GM23248 (cell line): Measurements from ENCODE around the gene ANKRD28. TPM values are rescaled to one million over a fixed set of nuclear protein-coding genes. Genes with fewer than 3 reads are reported as not detected.
A peak's percentile ranks its signal among the peaks of the same experiment; 100 is the strongest.
"Not testable (repeated sequence)": the region's sequence is repeated elsewhere in the genome, so short reads cannot be mapped to it uniquely, and the experiment has no call there.

ENCODE experiments used
- DNase-seq: peaks from one replicate; pipeline ENCODE4 v3.0.0-alpha.2; 2015
- H2AFZ ChIP-seq: fragments of 200-600 bp; sonication (generic); 2 replicates; pipeline ENCODE4 v1.6.1; 2016; ENCODE audit warnings: antibody characterized with exemption
- H3F3A ChIP-seq: fragments of 200-600 bp; sonication (generic); 2 replicates; pipeline ENCODE4 v1.6.1; 2016; ENCODE audit warnings: mild to moderate bottlenecking, antibody characterized with exemption, mixed run types; ENCODE audit not compliant: insufficient read depth
- H3K27ac ChIP-seq: fragments of 200-600 bp; sonication (generic); 2 replicates; pipeline ENCODE4 v1.5.1; 2016; ENCODE audit warnings: mild to moderate bottlenecking
- H3K27me3 ChIP-seq: fragments of 200-600 bp; sonication (generic); replicated peaks from 2 replicates; pipeline ENCODE4 v1.6.1; 2016; ENCODE audit warnings: mild to moderate bottlenecking; ENCODE audit not compliant: insufficient read depth
- H3K36me3 ChIP-seq: fragments of 200-600 bp; sonication (generic); 2 replicates; pipeline ENCODE4 v1.6.1; 2016; ENCODE audit warnings: low read depth, mild to moderate bottlenecking
- H3K4me1 ChIP-seq: fragments of 200-600 bp; sonication (generic); 2 replicates; pipeline ENCODE4 v1.6.1; 2016; ENCODE audit warnings: mild to moderate bottlenecking; ENCODE audit not compliant: insufficient read depth
- H3K4me2 ChIP-seq: fragments of 200-600 bp; sonication (generic); one replicate; pipeline ENCODE4 v1.6.1; 2016; ENCODE audit warnings: mild to moderate bottlenecking; ENCODE audit not compliant: unreplicated experiment
- H3K4me3 ChIP-seq: fragments of 200-600 bp; sonication (generic); 2 replicates; pipeline ENCODE4 v1.5.1; 2016; ENCODE audit warnings: mild to moderate bottlenecking
- H3K79me2 ChIP-seq: fragments of 200-600 bp; sonication (generic); 2 replicates; pipeline ENCODE4 v1.6.1; 2016; ENCODE audit warnings: mild to moderate bottlenecking; ENCODE audit not compliant: insufficient read depth
- H3K9ac ChIP-seq: fragments of 200-600 bp; sonication (generic); 2 replicates; pipeline ENCODE4 v1.6.1; 2016; ENCODE audit warnings: mild to moderate bottlenecking
- H3K9me2 ChIP-seq: fragments of 200-600 bp; sonication (generic); 2 replicates; pipeline ENCODE4 v1.6.1; 2016; ENCODE audit warnings: mixed run types, mild to moderate bottlenecking, moderate library complexity; ENCODE audit not compliant: insufficient read depth
- H3K9me3 ChIP-seq: fragments of 200-600 bp; sonication (generic); one replicate; pipeline ENCODE4 v1.6.1; 2017; ENCODE audit warnings: low read depth
- H4K20me1 ChIP-seq: fragments of 200-600 bp; sonication (generic); 2 replicates; pipeline ENCODE4 v1.6.0; 2016; ENCODE audit not compliant: insufficient read depth
- EZH2 ChIP-seq: fragments of 200-600 bp; sonication (generic); IDR thresholded peaks from 2 replicates; pipeline ENCODE4 v1.6.1; 2018; ENCODE audit warnings: antibody characterized with exemption, mild to moderate bottlenecking; ENCODE audit not compliant: insufficient read depth, poor library complexity, severe bottlenecking
- EZH2phosphoT487 ChIP-seq: fragments of 200-600 bp; sonication (generic); IDR thresholded peaks from 2 replicates; pipeline ENCODE4 v1.6.1; 2018; ENCODE audit warnings: antibody characterized with exemption, moderate library complexity, mild to moderate bottlenecking, low read depth; ENCODE audit not compliant: insufficient read depth
- WGBS, 2 experiments: methylation state at CpG; one replicate each; pipeline ENCODE4 v1.1.6; 2015 to 2017; ENCODE audit warnings: low lambda C conversion rate in 2 of 2, low coverage in 1 of 2; ENCODE audit errors: missing lambda C conversion rate in 2 of 2; 5-methylcytosine and 5-hydroxymethylcytosine counted together
- in situ Hi-C: fragments of 300-500 bp; cut with MboI; formaldehyde crosslinking; loops from 2 replicates; pipeline ENCODE4 v1.15.0; 2020
- polyA plus RNA-seq: library from polyadenylated mRNA; unstranded; fragments of >200 nt; fragmentation: Nextera tagmentation; extraction: Ambion mirVana; gene quantifications from 2 replicates; pipeline ENCODE4 v1.2.1, GENCODE V29; 2016
- total RNA-seq: library from RNA; depleted of rRNA; stranded (reverse); fragments of >200 nt; shearing (Covaris generic); gene quantifications from 2 replicates; pipeline ENCODE4 v1.2.3, GENCODE V29; 2014

ANKRD28 gene
- total and polyA plus RNA-seq, 2 experiments from 2014 or later: 23.1 to 55.6 TPM

DNA sequence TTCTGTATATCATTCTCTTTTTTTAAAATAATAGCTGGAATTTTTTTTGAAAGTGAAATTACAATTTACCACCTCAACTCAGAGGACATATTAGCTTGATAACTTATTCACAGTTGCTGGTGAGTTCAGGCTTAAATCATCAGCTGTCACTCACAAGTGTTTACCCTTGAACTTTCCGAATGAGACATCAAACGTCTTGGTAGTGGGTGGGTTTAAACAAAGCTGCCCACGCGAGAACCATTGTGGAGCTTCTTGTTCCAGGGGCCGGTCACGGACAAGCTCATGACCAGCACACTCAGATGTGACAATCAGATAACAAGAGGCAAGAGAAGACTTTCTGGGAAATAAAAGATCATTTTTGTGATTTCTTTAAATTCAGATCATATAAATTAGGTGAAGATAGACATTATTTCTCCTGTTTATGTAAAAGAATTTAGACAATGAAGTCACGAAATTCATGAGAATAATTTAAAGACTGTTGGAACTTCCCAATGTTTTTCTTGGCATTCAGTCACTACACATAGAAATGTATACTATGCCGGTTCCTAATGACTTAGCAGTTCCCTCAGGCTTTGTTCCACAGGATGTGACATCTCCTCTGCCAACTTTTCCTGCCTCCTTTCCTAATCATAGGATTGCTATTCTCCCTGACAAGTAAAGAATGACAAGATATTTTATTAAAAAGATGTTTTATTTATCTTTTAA is 167.0 kb downstream of the ANKRD28 start:
- Histone ChIP-seq H3K36me3 (no peaks in the 10 kb centered on the region), H3K4me1 (peaks cover 47% of the 10 kb centered on the region), H3F3A (peaks cover 37% of the 10 kb centered on the region), H4K20me1 (no peaks in the 10 kb centered on the region), H3K4me3 (peak overlapping the region; percentile 64), H3K27me3 (no peaks in the 10 kb centered on the region), H3K9me2 (no peaks in the 10 kb centered on the region), H3K9ac (peak overlapping the region; percentile 73), H3K27ac (peak overlapping the region; percentile 84), H3K9me3 (no peaks in the 10 kb centered on the region), H2AFZ (peak overlapping the region; percentile 71), H3K79me2 (no peaks in the 10 kb centered on the region), H3K4me2 (peak overlapping the region; percentile 78)
- in situ Hi-C loops: no loop called here
- no peak for TF ChIP-seq EZH2phosphoT487
- no peak for TF ChIP-seq EZH2
- DNase-seq: peak; percentile 85
- WGBS, 2 experiments: 1% methylated on average over 8 of the region's 8 CpGs

DNA sequence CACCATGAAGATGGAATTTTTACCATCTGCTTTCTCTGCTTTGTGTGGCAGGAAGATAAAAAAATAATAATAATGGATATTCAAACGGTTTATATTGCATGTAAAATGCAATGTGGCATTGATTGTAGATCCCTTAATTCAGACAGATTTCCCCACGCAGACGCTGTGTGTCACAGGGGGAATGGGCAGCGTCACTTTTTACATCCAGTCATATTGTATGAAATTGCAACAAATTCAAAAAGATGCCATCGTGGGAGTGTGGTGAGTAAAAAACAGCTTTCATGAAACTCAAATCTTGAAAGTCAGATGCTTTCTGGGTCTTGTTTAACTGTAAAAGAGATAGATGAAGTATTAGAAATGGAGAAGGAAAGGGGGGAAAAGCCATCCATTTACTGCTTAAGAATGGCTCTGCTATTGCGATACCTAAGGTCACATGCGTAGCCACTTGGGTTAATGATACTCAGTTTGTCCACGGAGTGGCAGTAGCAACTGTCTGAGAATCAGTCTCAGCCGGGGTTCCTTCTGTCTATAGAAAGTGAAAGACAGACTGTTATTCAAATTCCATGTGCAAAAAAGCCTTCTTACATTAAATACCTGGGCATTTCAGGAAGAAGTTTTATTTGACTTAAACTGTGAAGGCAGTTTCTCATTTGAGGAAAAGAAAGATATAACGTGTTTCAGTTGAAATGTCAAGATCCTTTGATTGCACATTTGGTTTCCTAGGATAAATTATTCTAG is 167.8 kb downstream of the ANKRD28 start:
- Histone ChIP-seq H3K4me2 (peak overlapping the region; percentile 78), H3K4me3 (peak overlapping the region; percentile 64), H4K20me1 (no peaks in the 10 kb centered on the region), H3K27ac (peak overlapping the region; percentile 84), H3K4me1 (peaks cover 39% of the 10 kb centered on the region), H3K36me3 (no peaks in the 10 kb centered on the region), H3K27me3 (no peaks in the 10 kb centered on the region), H2AFZ (peak overlapping the region; percentile 71), H3K9ac (peak overlapping the region; percentile 73), H3K9me2 (no peaks in the 10 kb centered on the region), H3F3A (peaks cover 29% of the 10 kb centered on the region), H3K9me3 (no peaks in the 10 kb centered on the region), H3K79me2 (no peaks in the 10 kb centered on the region)
- WGBS, 2 experiments: 16 to 17% methylated on average over 10 of the region's 10 CpGs
- in situ Hi-C loops: no loop called here
- peak; percentile 96 for DNase-seq
- TF ChIP-seq EZH2phosphoT487 (no peak), EZH2 (no peak)

DNA sequence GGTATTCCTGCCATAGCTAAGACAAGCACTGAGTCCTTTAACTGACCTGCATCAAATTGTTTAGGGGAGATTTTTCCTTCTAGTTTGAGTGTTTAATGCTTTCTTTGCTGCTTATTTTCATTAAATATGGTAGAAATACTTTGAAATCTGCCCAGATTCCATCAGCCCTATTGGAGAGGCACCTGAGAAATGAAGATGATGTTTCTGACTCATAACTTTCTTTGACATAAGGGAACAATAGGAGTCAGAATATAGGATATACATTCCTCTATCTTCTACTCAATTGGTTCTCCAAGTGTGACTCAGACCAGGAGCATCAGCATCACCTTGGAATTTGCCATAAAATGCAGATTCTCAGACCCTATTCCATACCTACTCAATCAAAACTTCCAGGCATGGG is 168.8 kb downstream of the ANKRD28 start:
- H3K79me2 ChIP-seq: no peaks in the 10 kb centered on the region
- H3F3A ChIP-seq: peaks cover 18% of the 10 kb centered on the region
- H3K9me2 ChIP-seq: no peaks in the 10 kb centered on the region
- H2AFZ ChIP-seq: no peak overlapping the region
- H3K9ac ChIP-seq: no peak overlapping the region
- H3K4me3 ChIP-seq: no peak overlapping the region
- H3K4me1 ChIP-seq: peaks cover 28% of the 10 kb centered on the region
- H3K27me3 ChIP-seq: no peaks in the 10 kb centered on the region
- H3K36me3 ChIP-seq: no peaks in the 10 kb centered on the region
- no peak overlapping the region for H3K27ac ChIP-seq
- no peaks in the 10 kb centered on the region for H3K9me3 ChIP-seq
- no peak for DNase-seq
- in situ Hi-C loops: no loop called here
- no peaks in the 10 kb centered on the region for H4K20me1 ChIP-seq
- no peak overlapping the region for H3K4me2 ChIP-seq
- TF ChIP-seq EZH2phosphoT487 (no peak), EZH2 (no peak)

DNA sequence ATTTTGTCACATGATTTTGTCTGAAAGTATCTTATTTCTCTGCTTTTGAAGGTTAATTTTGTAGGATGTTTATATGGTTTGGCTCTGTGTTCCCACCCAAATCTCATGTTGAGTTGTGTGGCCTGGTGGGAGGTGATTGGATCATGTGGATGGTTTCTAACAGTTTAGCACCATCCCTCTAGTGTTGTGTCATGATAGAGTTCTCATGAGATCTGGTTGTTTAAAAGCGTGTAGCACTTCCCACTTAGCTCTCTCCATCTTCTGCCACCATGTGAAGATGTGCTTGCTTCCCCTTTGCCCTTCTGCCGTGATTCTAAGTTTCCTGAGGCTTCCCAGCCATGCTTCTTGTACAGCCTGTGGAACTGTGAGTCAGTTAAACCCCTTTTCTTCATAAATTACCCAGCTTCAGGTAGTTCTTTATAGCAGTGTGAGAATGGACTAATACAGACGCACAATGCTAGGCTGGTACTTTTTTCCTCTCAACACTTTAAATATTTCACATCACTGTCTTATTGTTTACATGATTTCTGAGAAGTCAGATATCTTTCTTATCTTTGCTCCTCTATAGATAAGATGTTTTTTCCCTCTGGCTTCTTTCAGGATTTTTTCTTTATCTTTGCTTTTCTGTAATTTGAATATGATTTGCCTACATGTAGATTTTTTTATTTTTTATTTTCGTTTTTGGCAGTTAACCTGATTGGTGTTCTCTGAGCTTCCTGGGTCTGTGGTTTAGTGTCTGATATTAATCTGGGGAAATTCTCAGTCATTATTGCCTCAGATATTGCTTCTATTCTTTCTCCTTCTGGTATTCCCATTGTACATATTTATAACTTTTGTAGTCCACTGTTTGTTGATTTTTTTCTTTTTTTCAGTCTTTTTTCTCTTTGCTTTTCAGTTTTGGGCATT is 174.0 kb downstream of the ANKRD28 start:
- Histone ChIP-seq H3K9ac (no peak overlapping the region), H3K27ac (no peak overlapping the region), H4K20me1 (no peaks in the 10 kb centered on the region)

GRCh38 chr3:15619659-15620464 is 177.9 kb downstream of the ANKRD28 start:
- in situ Hi-C loops, H3K9ac ChIP-seq, H3K4me2 ChIP-seq, H3K27me3 ChIP-seq, DNase-seq, H4K20me1 ChIP-seq, H3K4me3 ChIP-seq, H3K79me2 ChIP-seq, H2AFZ ChIP-seq, H3K36me3 ChIP-seq, H3K9me3 ChIP-seq, H3K9me2 ChIP-seq, H3K27ac ChIP-seq: not testable (repeated sequence)
- peaks cover 13% of the 10 kb centered on the region for H3K4me1 ChIP-seq
- 75 to 78% methylated on average over 8 of the region's 8 CpGs for WGBS, 2 experiments
- peaks cover 11% of the 10 kb centered on the region for H3F3A ChIP-seq

More for the DNA sequence above, 174.0 kb downstream of the ANKRD28 start:
- H2AFZ ChIP-seq: no peak overlapping the region
- H3K27me3 ChIP-seq: no peaks in the 10 kb centered on the region
- no peaks in the 10 kb centered on the region for H3K36me3 ChIP-seq
- in situ Hi-C loops: no loop called here
- TF ChIP-seq EZH2phosphoT487 (no peak), EZH2 (no peak)
- no peak overlapping the region for H3K4me2 ChIP-seq
- no peaks in the 10 kb centered on the region for H3K9me2 ChIP-seq
- no peaks in the 10 kb centered on the region for H3K4me1 ChIP-seq
- no peaks in the 10 kb centered on the region for H3F3A ChIP-seq
- DNase-seq: no peak
- no peak overlapping the region for H3K4me3 ChIP-seq
- H3K79me2 ChIP-seq: no peaks in the 10 kb centered on the region
- H3K9me3 ChIP-seq: no peaks in the 10 kb centered on the region
- 79% methylated on average over 4 of the region's 4 CpGs for WGBS, 2 experiments
